Measurements from ENCODE around the gene TTC39A. TPM values are rescaled to one million over a fixed set of nuclear protein-coding genes. Genes with fewer than 3 reads are reported as not detected.
"Not testable (repeated sequence)": the region's sequence is repeated elsewhere in the genome, so short reads cannot be mapped to it uniquely, and the experiment has no call there.

The TTC39A gene
- total and polyA plus RNA-seq, 4 donors = 16.6 to 46.8 (median 28.5) TPM

GRCh38 chr1:51253691-51254090, 76.7 kb downstream of the TTC39A start:
- Histone ChIP-seq H3K4me1 (ENCODE audit: control insufficient read depth in 5 of 5, insufficient read depth in 5 of 5, low read length in 5 of 5) (peaks cover 0 to 11% (median 3%) of the 10 kb centered on the region in 5 donors), H3K9me3 (ENCODE audit: control insufficient read depth in 4 of 4, insufficient read depth in 3 of 4, low read length in 3 of 4) (no peaks in the 10 kb centered on the region), H3K9ac (ENCODE audit: insufficient read depth in 1 of 2, low read length in 2 of 2) (no peak overlapping the region), H3K27me3 (ENCODE audit: control insufficient read depth in 3 of 3, insufficient read depth in 3 of 3, low read length in 2 of 3) (no peaks in the 10 kb centered on the region), H3K4me3 (no peak overlapping the region), H3K36me3 (ENCODE audit: control insufficient read depth in 4 of 4, insufficient read depth in 4 of 4, low read length in 4 of 4) (no peaks in the 10 kb centered on the region), H3K27ac (ENCODE audit: low read depth in 1 of 2, low read length in 1 of 2) (no peak overlapping the region)
- DNase-seq (no peak), ATAC-seq (ENCODE audit: insufficient read depth, low FRiP score) (no peak)
- WGBS, 2 donors = 94 to 95% methylated on average over 5 of the region's 5 CpGs
- TF ChIP-seq, protein P1, sequence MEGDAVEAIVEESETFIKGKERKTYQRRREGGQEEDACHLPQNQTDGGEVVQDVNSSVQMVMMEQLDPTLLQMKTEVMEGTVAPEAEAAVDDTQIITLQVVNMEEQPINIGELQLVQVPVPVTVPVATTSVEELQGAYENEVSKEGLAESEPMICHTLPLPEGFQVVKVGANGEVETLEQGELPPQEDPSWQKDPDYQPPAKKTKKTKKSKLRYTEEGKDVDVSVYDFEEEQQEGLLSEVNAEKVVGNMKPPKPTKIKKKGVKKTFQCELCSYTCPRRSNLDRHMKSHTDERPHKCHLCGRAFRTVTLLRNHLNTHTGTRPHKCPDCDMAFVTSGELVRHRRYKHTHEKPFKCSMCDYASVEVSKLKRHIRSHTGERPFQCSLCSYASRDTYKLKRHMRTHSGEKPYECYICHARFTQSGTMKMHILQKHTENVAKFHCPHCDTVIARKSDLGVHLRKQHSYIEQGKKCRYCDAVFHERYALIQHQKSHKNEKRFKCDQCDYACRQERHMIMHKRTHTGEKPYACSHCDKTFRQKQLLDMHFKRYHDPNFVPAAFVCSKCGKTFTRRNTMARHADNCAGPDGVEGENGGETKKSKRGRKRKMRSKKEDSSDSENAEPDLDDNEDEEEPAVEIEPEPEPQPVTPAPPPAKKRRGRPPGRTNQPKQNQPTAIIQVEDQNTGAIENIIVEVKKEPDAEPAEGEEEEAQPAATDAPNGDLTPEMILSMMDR (IDR thresholded peaks at IDR 0.05; ENCODE audit: control extremely low read depth, extremely low read depth) = no peak

- 79 to 89% methylated on average over 6 of the region's 6 CpGs for WGBS, 2 donors
- TF ChIP-seq, protein P1 (IDR thresholded peaks at IDR 0.05; ENCODE audit: control extremely low read depth, extremely low read depth) = no peak
- Histone ChIP-seq H3K27ac (ENCODE audit: low read depth in 1 of 2, low read length in 1 of 2) (no peak overlapping the region), H3K4me1 (ENCODE audit: control insufficient read depth in 5 of 5, insufficient read depth in 5 of 5, low read length in 5 of 5) (peaks cover 0 to 15% (median 4%) of the 10 kb centered on the region in 5 donors), H3K4me3 (no peak overlapping the region), H3K9ac (ENCODE audit: insufficient read depth in 1 of 2, low read length in 2 of 2) (no peak overlapping the region), H3K36me3 (ENCODE audit: control insufficient read depth in 4 of 4, insufficient read depth in 4 of 4, low read length in 4 of 4) (no peaks in the 10 kb centered on the region), H3K27me3 (ENCODE audit: control insufficient read depth in 3 of 3, insufficient read depth in 3 of 3, low read length in 2 of 3) (no peaks in the 10 kb centered on the region), H3K9me3 (ENCODE audit: control insufficient read depth in 4 of 4, insufficient read depth in 3 of 4, low read length in 3 of 4) (no peaks in the 10 kb centered on the region)
- DNase-seq (no peak), ATAC-seq (ENCODE audit: insufficient read depth, low FRiP score) (no peak)
Measured at GRCh38 chr1:51252366-51252765, 78.0 kb downstream of the TTC39A start.

DNA sequence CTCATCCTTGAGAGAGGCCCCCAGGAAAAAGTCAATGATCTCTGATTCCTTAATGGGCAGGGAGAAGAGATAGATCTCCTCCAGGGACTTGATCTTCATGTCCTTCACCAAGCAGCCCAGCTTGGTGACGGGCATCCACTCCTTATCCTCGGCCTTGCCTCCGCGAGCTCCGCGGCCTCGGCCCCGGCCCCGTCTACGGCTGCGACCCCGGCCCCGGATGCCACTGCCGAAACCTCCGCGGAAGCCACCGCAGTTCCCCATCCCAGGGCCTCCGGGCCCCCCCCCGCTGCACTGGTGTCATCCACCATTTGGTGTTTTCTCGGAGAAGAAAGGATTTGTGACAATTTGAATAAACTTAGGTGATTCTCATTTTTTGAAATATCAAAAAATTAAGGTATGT, 79.2 kb downstream of the TTC39A start:
- H3K4me1 ChIP-seq (ENCODE audit: control insufficient read depth in 5 of 5, insufficient read depth in 5 of 5, low read length in 5 of 5) = peaks cover 0 to 20% (median 4%) of the 10 kb centered on the region in 5 donors
- H3K4me3 ChIP-seq; H3K9me3 ChIP-seq (ENCODE audit: control insufficient read depth in 4 of 4, insufficient read depth in 3 of 4, low read length in 3 of 4); H3K9ac ChIP-seq (ENCODE audit: insufficient read depth in 1 of 2, low read length in 2 of 2); H3K36me3 ChIP-seq (ENCODE audit: control insufficient read depth in 4 of 4, insufficient read depth in 4 of 4, low read length in 4 of 4); H3K27me3 ChIP-seq (ENCODE audit: control insufficient read depth in 3 of 3, insufficient read depth in 3 of 3, low read length in 2 of 3); ATAC-seq (ENCODE audit: insufficient read depth, low FRiP score); H3K27ac ChIP-seq (ENCODE audit: low read depth in 1 of 2, low read length in 1 of 2); DNase-seq: not testable (repeated sequence)
- 99% methylated on average over 20 of the region's 20 CpGs for WGBS, 2 donors

DNA sequence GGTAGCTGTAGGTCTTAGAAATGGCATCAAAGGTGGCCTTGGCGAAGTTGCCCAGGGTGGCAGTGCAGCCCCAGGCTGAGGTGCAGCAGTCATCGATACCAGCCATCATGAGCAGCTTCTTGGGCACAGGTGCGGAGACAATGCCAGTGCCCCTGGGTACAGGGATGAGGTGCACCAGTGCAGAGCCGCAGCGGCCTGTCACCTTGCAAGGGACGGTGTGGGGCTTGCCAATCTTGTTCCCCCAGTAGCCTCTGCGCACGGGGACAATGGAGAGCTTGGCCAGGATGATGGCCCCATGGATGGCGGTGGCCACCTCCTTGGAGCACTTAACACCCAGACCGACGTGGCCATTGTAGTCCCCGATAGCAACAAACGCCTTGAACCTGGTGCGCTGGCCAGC, 79.6 kb downstream of the TTC39A start:
- ATAC-seq (ENCODE audit: insufficient read depth, low FRiP score); DNase-seq; H3K36me3 ChIP-seq (ENCODE audit: control insufficient read depth in 4 of 4, insufficient read depth in 4 of 4, low read length in 4 of 4); H3K9ac ChIP-seq (ENCODE audit: insufficient read depth in 1 of 2, low read length in 2 of 2); H3K27ac ChIP-seq (ENCODE audit: low read depth in 1 of 2, low read length in 1 of 2); H3K9me3 ChIP-seq (ENCODE audit: control insufficient read depth in 4 of 4, insufficient read depth in 3 of 4, low read length in 3 of 4); H3K4me3 ChIP-seq; H3K27me3 ChIP-seq (ENCODE audit: control insufficient read depth in 3 of 3, insufficient read depth in 3 of 3, low read length in 2 of 3): not testable (repeated sequence)
- WGBS, 2 donors = 97 to 100% methylated on average over 9 to 14 of the region's 14 CpGs
- peaks cover 0 to 18% (median 4%) of the 10 kb centered on the region in 5 donors for H3K4me1 ChIP-seq (ENCODE audit: control insufficient read depth in 5 of 5, insufficient read depth in 5 of 5, low read length in 5 of 5)
